ENCODE data around the gene STN1.
"Not testable (repeated sequence)": the region's sequence is repeated elsewhere in the genome, so short reads cannot be mapped to it uniquely, and the experiment has no call there.

Gene STN1

GRCh38 chr10:103858360-103858759 lies 59.6 kb downstream of the STN1 start:
- DNase-seq: no peak

GRCh38 chr10:103856797-103857170 lies 61.2 kb downstream of the STN1 start:
- no peak for DNase-seq

- no peak for DNase-seq
Measured at GRCh38 chr10:103855852-103856796, 61.9 kb downstream of the STN1 start.

- no peak for DNase-seq
Measured at GRCh38 chr10:103855424-103855823, 62.6 kb downstream of the STN1 start, which contains the start of gene SH3PXD2A. Gene SH3PXD2A, minus strand, starts transcription at chr10:103855576. Its CDS starts 310 bp downstream, at chr10:103855266.

- no peak for DNase-seq
Measured at GRCh38 chr10:103854686-103855391, 63.1 kb downstream of the STN1 start.

- DNase-seq: no peak
Measured at GRCh38 chr10:103854265-103854685, 63.7 kb downstream of the STN1 start.

GRCh38 chr10:103853428-103854264 lies 64.3 kb downstream of the STN1 start:
- no peak for DNase-seq

- DNase-seq: no peak
Measured at GRCh38 chr10:103852856-103853255, 65.1 kb downstream of the STN1 start.

- DNase-seq: no peak
Measured at GRCh38 chr10:103852189-103852711, 65.7 kb downstream of the STN1 start.

GRCh38 chr10:103851261-103851660 lies 66.7 kb downstream of the STN1 start:
- no peak for DNase-seq

- no peak for DNase-seq
Measured at GRCh38 chr10:103850572-103850895, 67.5 kb downstream of the STN1 start.

GRCh38 chr10:103849880-103850571 lies 68.0 kb downstream of the STN1 start:
- no peak for DNase-seq

GRCh38 chr10:103849212-103849877 lies 68.6 kb downstream of the STN1 start:
- no peak for DNase-seq

- no peak for DNase-seq
Measured at GRCh38 chr10:103847909-103848468, 70.0 kb downstream of the STN1 start.

- DNase-seq: no peak
Measured at GRCh38 chr10:103847346-103847745, 70.6 kb downstream of the STN1 start.

GRCh38 chr10:103845972-103846371 lies 72.0 kb downstream of the STN1 start:
- peak; percentile 36 for DNase-seq

- DNase-seq: not testable (repeated sequence)
Measured at GRCh38 chr10:103845346-103845745, 72.6 kb downstream of the STN1 start.

- DNase-seq: no peak
Measured at GRCh38 chr10:103843854-103844570, 74.0 kb downstream of the STN1 start.

- DNase-seq: no peak
Measured at GRCh38 chr10:103843045-103843444, 74.9 kb downstream of the STN1 start.

- no peak for DNase-seq
Measured at GRCh38 chr10:103842605-103843004, 75.4 kb downstream of the STN1 start.

GRCh38 chr10:103841519-103841918 lies 76.5 kb downstream of the STN1 start:
- DNase-seq: no peak

All from CD4-positive, alpha-beta T cell treated with Interferon gamma for 1 hour (primary cell).